ENCODE measurements around the gene IRX3.

Gene IRX3

GRCh38 chr16:54240271-54241129 lies 46.1 kb downstream of the IRX3 start:
- no peak for TF ChIP-seq CTCF (IDR thresholded peaks at IDR 0.05; ENCODE audit: extremely low read depth, missing control alignments)
- no peak for DNase-seq (ENCODE audit: low spot score)

- DNase-seq (ENCODE audit: low spot score) = no peak
- TF ChIP-seq CTCF (IDR thresholded peaks at IDR 0.05; ENCODE audit: extremely low read depth, missing control alignments) = no peak
Observed at GRCh38 chr16:54239456-54239855, 47.1 kb downstream of the IRX3 start.

GRCh38 chr16:54236773-54237172 lies 49.8 kb downstream of the IRX3 start:
- TF ChIP-seq CTCF (IDR thresholded peaks at IDR 0.05; ENCODE audit: extremely low read depth, missing control alignments) = no peak
- DNase-seq (ENCODE audit: low spot score) = no peak

GRCh38 chr16:54233615-54234014 lies 53.0 kb downstream of the IRX3 start:
- no peak for DNase-seq (ENCODE audit: low spot score)

More at GRCh38 chr16:54233615-54234014, 53.0 kb downstream of the IRX3 start:
- TF ChIP-seq CTCF (IDR thresholded peaks at IDR 0.05; ENCODE audit: extremely low read depth, missing control alignments) = no peak

Data from GM20000 (cell line).